GM23338 (cell line): ENCODE results near the gene RUSC1. TPM values are rescaled to one million over a fixed set of nuclear protein-coding genes. Genes with fewer than 3 reads are reported as not detected.
A peak's percentile ranks its signal among the peaks of the same experiment; 100 is the strongest.

ENCODE experiments used
- ATAC-seq: fragments of 200-7000 bp; cut with Tn5 transposase; 3 replicates; pipeline ENCODE4 v1.9.1; 2020
- DNase-seq: peaks from one replicate; pipeline ENCODE4 v3.0.0-alpha.2; 2015; ENCODE audit warnings: low spot score
- H2AFZ ChIP-seq: fragments of 200-600 bp; sonication (generic); 2 replicates; pipeline ENCODE4 v1.8.0; 2016; ENCODE audit warnings: antibody characterized with exemption, mild to moderate bottlenecking, moderate library complexity
- H3F3A ChIP-seq: fragments of 200-600 bp; sonication (generic); replicated peaks from 2 replicates; pipeline ENCODE4 v1.8.0; 2017; ENCODE audit warnings: antibody characterized with exemption, mixed run types, low read depth
- H3K27ac ChIP-seq: fragments of 200-600 bp; sonication (generic); 2 replicates; pipeline ENCODE4 v1.6.1; 2016; ENCODE audit warnings: low read depth
- H3K27me3 ChIP-seq: fragments of 200-600 bp; sonication (generic); 2 replicates; pipeline ENCODE4 v1.8.0; 2016; ENCODE audit warnings: mild to moderate bottlenecking, mixed run types, moderate library complexity; ENCODE audit not compliant: insufficient read depth
- H3K36me3 ChIP-seq: fragments of 200-600 bp; sonication (generic); 2 replicates; pipeline ENCODE4 v1.8.0; 2016; ENCODE audit warnings: mild to moderate bottlenecking; ENCODE audit not compliant: insufficient read depth
- H3K4me1 ChIP-seq: fragments of 200-600 bp; sonication (generic); 2 replicates; pipeline ENCODE4 v1.8.0; 2016; ENCODE audit warnings: mild to moderate bottlenecking, moderate library complexity; ENCODE audit not compliant: insufficient read depth
- H3K4me2 ChIP-seq: fragments of 200-600 bp; sonication (generic); 2 replicates; pipeline ENCODE4 v1.7.1; 2017; ENCODE audit warnings: mixed run types
- H3K4me3 ChIP-seq: fragments of 200-600 bp; sonication (generic); 2 replicates; pipeline ENCODE4 v1.6.1; 2016; ENCODE audit warnings: mixed run types
- H3K79me2 ChIP-seq: fragments of 200-600 bp; sonication (generic); replicated peaks from 2 replicates; pipeline ENCODE4 v1.8.0; 2017; ENCODE audit warnings: mild to moderate bottlenecking; ENCODE audit not compliant: insufficient read depth
- H3K9me2 ChIP-seq: fragments of 200-600 bp; sonication (generic); 2 replicates; pipeline ENCODE4 v1.8.0; 2017; ENCODE audit not compliant: insufficient read depth
- H4K20me1 ChIP-seq: fragments of 200-600 bp; sonication (generic); replicated peaks from 2 replicates; pipeline ENCODE4 v1.8.0; 2017; ENCODE audit warnings: mild to moderate bottlenecking; ENCODE audit not compliant: insufficient read depth
- H3K27ac Mint-ChIP-seq: 2 replicates; pipeline ENCODE4 v1.8.0; 2020; ENCODE audit warnings: inconsistent platforms, mild to moderate bottlenecking, moderate library complexity, mixed read lengths
- H3K27me3 Mint-ChIP-seq: 3 replicates; pipeline ENCODE4 v1.8.0; 2022; ENCODE audit warnings: low read depth, mild to moderate bottlenecking, moderate library complexity, mixed read lengths, inconsistent platforms; ENCODE audit not compliant: insufficient read depth, poor library complexity
- H3K36me3 Mint-ChIP-seq: 3 replicates; pipeline ENCODE4 v1.8.0; 2021; ENCODE audit warnings: low read depth, mild to moderate bottlenecking, inconsistent platforms, moderate library complexity, mixed read lengths
- H3K4me1 Mint-ChIP-seq: 3 replicates; pipeline ENCODE4 v1.8.0; 2020; ENCODE audit warnings: mild to moderate bottlenecking, inconsistent platforms, mixed read lengths
- H3K4me3 Mint-ChIP-seq: 3 replicates; pipeline ENCODE4 v1.8.0; 2021; ENCODE audit warnings: moderate library complexity, mild to moderate bottlenecking, inconsistent platforms, mixed read lengths
- H3K9me3 Mint-ChIP-seq: 3 replicates; pipeline ENCODE4 v1.8.0; 2020; ENCODE audit warnings: moderate library complexity, mild to moderate bottlenecking, inconsistent platforms, mixed read lengths
- JUNB ChIP-seq: IDR thresholded peaks from one replicate; pipeline ENCODE4 v1.6.1; 2016; ENCODE audit warnings: antibody characterized with exemption; ENCODE audit not compliant: unreplicated experiment
- NANOG ChIP-seq: IDR thresholded peaks from 2 replicates; pipeline ENCODE4 v1.6.1; 2016; ENCODE audit warnings: antibody characterized with exemption, borderline replicate concordance
- POLR2AphosphoS5 ChIP-seq: IDR thresholded peaks from 2 replicates; pipeline ENCODE4 v1.6.1; 2016; ENCODE audit warnings: antibody characterized with exemption, low read depth
- STAT1 ChIP-seq: IDR thresholded peaks from one replicate; pipeline ENCODE4 v1.6.1; 2016; ENCODE audit warnings: antibody characterized with exemption; ENCODE audit not compliant: unreplicated experiment
- ZNF114 ChIP-seq: fragments of 250-450 bp; sonication (Bioruptor Pico); IDR thresholded peaks from 2 replicates; pipeline ENCODE4 v1.5.0; 2020; ENCODE audit warnings: mild to moderate bottlenecking, moderate library complexity
- ZNF331 ChIP-seq: fragments of 250-450 bp; sonication (Bioruptor Pico); IDR thresholded peaks from 2 replicates; pipeline ENCODE4 v1.5.0; 2020; ENCODE audit warnings: low read depth, mild to moderate bottlenecking, moderate library complexity
- polyA plus RNA-seq: library from polyadenylated mRNA; unstranded; fragments of >200 nt; fragmentation: Nextera tagmentation; extraction: Ambion mirVana; gene quantifications from 2 replicates; pipeline ENCODE4 v1.2.1, GENCODE V29; 2016
- total RNA-seq: library from RNA; depleted of rRNA; stranded (reverse); fragments of >200 nt; shearing (Covaris generic); gene quantifications from 2 replicates; pipeline ENCODE4 v1.2.3, GENCODE V29; 2014
- TF ChIP-seq, protein P1 (sequence below): fragments of 250-450 bp; sonication (Bioruptor Pico); IDR thresholded peaks from 2 replicates; pipeline ENCODE4 v1.5.0; 2020; ENCODE audit warnings: mild to moderate bottlenecking, moderate library complexity
- TF ChIP-seq, protein P2 (sequence below): IDR thresholded peaks from one replicate; pipeline ENCODE4 v1.6.1; 2018; ENCODE audit warnings: antibody characterized with exemption; ENCODE audit not compliant: unreplicated experiment
- TF ChIP-seq, protein P3 (sequence below): IDR thresholded peaks from 2 replicates; pipeline ENCODE4 v1.6.1; 2016; ENCODE audit warnings: antibody characterized with exemption

The RUSC1 gene
- total and polyA plus RNA-seq, 2 experiments from 2014 or later = 53.4 to 87.7 TPM

DNA sequence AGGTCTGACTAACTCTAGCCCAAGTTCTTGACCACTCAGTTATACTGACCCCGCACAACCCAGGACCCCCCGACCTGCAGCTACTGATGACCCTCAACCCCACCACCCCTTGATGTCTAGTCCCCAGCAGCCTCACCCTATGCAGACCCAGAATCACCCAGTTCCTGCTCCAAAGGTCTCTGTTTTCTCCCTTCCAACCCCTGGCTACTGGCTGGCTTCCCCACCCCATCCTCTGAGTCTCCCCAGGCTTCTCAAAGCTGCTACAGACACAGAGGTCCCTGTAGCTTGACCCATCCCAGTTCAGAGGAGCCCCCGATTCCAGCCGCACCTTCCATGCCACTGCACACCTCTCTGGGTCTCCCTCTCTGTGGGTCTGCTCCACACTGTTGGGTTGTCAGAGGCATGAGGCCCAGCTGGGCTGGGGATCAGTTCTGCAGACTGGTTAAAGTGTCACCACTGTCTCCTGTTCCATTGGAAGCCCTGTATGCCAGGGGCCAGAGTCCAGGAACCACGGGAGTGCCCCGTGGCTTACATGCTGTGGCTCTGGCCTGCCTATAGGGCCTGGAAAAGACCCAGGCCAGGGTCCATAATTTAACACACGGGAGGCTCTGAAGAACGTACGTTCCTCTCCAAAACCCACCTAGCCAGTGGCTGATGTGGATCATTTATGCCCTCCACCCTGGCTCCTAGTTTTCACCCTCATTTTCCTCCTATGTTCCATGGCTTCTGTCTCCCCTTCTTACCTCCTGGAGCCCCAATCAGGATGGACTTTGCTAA lies 20.0 kb upstream of the RUSC1 start (continued):
- TF ChIP-seq, protein P1, sequence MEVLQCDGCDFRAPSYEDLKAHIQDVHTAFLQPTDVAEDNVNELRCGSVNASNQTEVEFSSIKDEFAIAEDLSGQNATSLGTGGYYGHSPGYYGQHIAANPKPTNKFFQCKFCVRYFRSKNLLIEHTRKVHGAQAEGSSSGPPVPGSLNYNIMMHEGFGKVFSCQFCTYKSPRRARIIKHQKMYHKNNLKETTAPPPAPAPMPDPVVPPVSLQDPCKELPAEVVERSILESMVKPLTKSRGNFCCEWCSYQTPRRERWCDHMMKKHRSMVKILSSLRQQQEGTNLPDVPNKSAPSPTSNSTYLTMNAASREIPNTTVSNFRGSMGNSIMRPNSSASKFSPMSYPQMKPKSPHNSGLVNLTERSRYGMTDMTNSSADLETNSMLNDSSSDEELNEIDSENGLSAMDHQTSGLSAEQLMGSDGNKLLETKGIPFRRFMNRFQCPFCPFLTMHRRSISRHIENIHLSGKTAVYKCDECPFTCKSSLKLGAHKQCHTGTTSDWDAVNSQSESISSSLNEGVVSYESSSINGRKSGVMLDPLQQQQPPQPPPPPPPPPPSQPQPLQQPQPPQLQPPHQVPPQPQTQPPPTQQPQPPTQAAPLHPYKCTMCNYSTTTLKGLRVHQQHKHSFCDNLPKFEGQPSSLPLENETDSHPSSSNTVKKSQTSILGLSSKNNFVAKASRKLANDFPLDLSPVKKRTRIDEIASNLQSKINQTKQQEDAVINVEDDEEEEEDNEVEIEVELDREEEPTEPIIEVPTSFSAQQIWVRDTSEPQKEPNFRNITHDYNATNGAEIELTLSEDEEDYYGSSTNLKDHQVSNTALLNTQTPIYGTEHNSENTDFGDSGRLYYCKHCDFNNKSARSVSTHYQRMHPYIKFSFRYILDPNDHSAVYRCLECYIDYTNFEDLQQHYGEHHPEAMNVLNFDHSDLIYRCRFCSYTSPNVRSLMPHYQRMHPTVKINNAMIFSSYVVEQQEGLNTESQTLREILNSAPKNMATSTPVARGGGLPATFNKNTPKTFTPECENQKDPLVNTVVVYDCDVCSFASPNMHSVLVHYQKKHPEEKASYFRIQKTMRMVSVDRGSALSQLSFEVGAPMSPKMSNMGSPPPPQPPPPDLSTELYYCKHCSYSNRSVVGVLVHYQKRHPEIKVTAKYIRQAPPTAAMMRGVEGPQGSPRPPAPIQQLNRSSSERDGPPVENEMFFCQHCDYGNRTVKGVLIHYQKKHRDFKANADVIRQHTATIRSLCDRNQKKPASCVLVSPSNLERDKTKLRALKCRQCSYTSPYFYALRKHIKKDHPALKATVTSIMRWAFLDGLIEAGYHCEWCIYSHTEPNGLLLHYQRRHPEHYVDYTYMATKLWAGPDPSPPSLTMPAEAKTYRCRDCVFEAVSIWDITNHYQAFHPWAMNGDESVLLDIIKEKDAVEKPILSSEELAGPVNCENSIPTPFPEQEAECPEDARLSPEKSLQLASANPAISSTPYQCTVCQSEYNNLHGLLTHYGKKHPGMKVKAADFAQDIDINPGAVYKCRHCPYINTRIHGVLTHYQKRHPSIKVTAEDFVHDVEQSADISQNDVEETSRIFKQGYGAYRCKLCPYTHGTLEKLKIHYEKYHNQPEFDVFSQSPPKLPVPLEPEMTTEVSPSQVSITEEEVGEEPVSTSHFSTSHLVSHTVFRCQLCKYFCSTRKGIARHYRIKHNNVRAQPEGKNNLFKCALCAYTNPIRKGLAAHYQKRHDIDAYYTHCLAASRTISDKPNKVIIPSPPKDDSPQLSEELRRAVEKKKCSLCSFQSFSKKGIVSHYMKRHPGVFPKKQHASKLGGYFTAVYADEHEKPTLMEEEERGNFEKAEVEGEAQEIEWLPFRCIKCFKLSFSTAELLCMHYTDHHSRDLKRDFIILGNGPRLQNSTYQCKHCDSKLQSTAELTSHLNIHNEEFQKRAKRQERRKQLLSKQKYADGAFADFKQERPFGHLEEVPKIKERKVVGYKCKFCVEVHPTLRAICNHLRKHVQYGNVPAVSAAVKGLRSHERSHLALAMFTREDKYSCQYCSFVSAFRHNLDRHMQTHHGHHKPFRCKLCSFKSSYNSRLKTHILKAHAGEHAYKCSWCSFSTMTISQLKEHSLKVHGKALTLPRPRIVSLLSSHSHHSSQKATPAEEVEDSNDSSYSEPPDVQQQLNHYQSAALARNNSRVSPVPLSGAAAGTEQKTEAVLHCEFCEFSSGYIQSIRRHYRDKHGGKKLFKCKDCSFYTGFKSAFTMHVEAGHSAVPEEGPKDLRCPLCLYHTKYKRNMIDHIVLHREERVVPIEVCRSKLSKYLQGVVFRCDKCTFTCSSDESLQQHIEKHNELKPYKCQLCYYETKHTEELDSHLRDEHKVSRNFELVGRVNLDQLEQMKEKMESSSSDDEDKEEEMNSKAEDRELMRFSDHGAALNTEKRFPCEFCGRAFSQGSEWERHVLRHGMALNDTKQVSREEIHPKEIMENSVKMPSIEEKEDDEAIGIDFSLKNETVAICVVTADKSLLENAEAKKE (CRISPR knock-in tag) = no peak
- TF ChIP-seq ZNF331 (no peak), JUNB (no peak), NANOG (no peak), ZNF114 (CRISPR knock-in tag) (no peak), POLR2AphosphoS5 (no peak), STAT1 (no peak)

DNA sequence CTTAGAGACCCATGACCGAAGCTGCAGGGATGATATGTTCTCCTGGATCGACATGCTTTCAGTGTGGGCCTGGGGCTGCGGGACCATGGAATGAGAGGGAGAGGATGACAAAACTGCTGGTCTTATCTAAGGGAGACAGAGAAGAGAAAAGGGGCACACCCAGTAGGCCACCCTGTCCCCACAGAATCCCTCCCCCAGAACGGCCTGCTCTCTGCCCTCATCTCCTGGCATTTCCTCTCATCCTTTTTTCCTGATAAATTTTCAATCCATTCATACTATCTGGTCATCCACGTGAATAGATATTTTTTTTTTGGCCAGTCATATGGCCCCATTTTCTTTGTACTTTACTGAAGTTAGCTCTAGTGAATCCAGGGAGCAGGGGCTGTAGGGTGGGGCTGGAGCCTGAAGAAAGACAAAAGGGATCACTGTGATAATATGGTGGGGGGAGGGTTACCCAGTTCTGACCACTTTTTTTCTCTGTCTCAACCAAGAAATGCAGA lies 19.3 kb upstream of the RUSC1 start, which contains the start of gene PKLR:
PKLR (minus strand) TSS at position 97 of the 500 bp plus-strand sequence; CDS start at position 54, 43 bp downstream.
- no peak within 1 kb of the TSS for H3K27ac ChIP-seq
- peak within 1 kb of the TSS; percentile 76 for H2AFZ ChIP-seq
- Mint-ChIP-seq H3K27ac (no peak within 1 kb of the TSS), H3K4me3 (no peak within 1 kb of the TSS; the same call in 2 of the 3 replicates), H3K27me3 (peaks cover 13% of the 10 kb centered on the region), H3K36me3 (no peaks in the 10 kb centered on the region), H3K9me3 (no peaks in the 10 kb centered on the region), H3K4me1 (peaks cover 21% of the 10 kb centered on the region)
- no peak within 1 kb of the TSS for H3K4me3 ChIP-seq
- ATAC-seq (no peak), DNase-seq (no peak)
- peaks cover under 1% of the 10 kb centered on the region; the same call in 1 of the 2 replicates for H3K27me3 ChIP-seq
- H3K79me2 ChIP-seq = no peaks in the 10 kb centered on the region
- H3K9me2 ChIP-seq = no peaks in the 10 kb centered on the region
- 0 out of 2 replicates have a peak, but pooled peaks cover 8% of the 10 kb centered on the region for H3F3A ChIP-seq
- H3K4me1 ChIP-seq = peaks cover 13% of the 10 kb centered on the region
- H4K20me1 ChIP-seq = no peaks in the 10 kb centered on the region
- H3K36me3 ChIP-seq = no peaks in the 10 kb centered on the region
- H3K4me2 ChIP-seq = no peak within 1 kb of the TSS
- TF ChIP-seq, protein P2, sequence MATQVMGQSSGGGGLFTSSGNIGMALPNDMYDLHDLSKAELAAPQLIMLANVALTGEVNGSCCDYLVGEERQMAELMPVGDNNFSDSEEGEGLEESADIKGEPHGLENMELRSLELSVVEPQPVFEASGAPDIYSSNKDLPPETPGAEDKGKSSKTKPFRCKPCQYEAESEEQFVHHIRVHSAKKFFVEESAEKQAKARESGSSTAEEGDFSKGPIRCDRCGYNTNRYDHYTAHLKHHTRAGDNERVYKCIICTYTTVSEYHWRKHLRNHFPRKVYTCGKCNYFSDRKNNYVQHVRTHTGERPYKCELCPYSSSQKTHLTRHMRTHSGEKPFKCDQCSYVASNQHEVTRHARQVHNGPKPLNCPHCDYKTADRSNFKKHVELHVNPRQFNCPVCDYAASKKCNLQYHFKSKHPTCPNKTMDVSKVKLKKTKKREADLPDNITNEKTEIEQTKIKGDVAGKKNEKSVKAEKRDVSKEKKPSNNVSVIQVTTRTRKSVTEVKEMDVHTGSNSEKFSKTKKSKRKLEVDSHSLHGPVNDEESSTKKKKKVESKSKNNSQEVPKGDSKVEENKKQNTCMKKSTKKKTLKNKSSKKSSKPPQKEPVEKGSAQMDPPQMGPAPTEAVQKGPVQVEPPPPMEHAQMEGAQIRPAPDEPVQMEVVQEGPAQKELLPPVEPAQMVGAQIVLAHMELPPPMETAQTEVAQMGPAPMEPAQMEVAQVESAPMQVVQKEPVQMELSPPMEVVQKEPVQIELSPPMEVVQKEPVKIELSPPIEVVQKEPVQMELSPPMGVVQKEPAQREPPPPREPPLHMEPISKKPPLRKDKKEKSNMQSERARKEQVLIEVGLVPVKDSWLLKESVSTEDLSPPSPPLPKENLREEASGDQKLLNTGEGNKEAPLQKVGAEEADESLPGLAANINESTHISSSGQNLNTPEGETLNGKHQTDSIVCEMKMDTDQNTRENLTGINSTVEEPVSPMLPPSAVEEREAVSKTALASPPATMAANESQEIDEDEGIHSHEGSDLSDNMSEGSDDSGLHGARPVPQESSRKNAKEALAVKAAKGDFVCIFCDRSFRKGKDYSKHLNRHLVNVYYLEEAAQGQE = no peak
- no peak for TF ChIP-seq ZNF114 (CRISPR knock-in tag)
- TF ChIP-seq NANOG = no peak
- TF ChIP-seq, protein P3, sequence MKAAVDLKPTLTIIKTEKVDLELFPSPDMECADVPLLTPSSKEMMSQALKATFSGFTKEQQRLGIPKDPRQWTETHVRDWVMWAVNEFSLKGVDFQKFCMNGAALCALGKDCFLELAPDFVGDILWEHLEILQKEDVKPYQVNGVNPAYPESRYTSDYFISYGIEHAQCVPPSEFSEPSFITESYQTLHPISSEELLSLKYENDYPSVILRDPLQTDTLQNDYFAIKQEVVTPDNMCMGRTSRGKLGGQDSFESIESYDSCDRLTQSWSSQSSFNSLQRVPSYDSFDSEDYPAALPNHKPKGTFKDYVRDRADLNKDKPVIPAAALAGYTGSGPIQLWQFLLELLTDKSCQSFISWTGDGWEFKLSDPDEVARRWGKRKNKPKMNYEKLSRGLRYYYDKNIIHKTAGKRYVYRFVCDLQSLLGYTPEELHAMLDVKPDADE = no peak
- no peak for TF ChIP-seq JUNB
